ENCODE data around the gene GBP1. TPM values are rescaled to one million over a fixed set of nuclear protein-coding genes. Genes with fewer than 3 reads are reported as not detected.

Gene GBP1
- total and polyA plus RNA-seq, 2 of the 8 experiments (the other 6 are each of a cell fraction or from before 2014, with no cell fraction given) = not detected

DNA sequence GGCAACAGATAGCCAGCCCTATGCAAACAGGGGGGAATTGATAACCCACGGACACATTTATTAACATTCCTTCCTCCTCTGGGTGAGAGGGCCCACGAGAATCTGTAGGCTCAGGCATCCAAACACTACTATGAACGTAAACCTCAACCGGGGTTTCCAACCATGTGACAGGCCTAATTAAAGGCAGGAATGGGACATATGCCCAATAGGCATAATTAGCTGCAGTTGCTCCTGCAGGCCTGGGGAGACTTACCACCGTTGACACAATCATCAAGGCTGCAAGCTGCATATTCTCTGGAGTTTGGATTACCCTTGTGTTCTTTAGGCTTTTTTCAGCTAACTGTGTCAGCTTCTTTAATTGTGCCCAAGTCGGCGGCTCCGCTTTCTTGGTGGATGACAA lies 22.2 kb upstream of the GBP1 start:
- Histone ChIP-seq H2BK20ac (ENCODE audit: low read length) (no peak overlapping the region), H3K56ac (replicated peaks; ENCODE audit: insufficient read length, low read depth, low read length) (no peak overlapping the region), H2BK5ac (ENCODE audit: low read depth, low read length) (no peak overlapping the region), H4K8ac (ENCODE audit: extremely low read depth, insufficient read depth, low read length) (no peak overlapping the region), H3K4ac (replicated peaks; ENCODE audit: insufficient read length, low read depth, low read length) (no peak overlapping the region), H4K91ac (replicated peaks; ENCODE audit: insufficient read length, low read length) (no peak overlapping the region), H2BK15ac (ENCODE audit: low read length) (no peak overlapping the region), H3K4me3 (ENCODE audit: extremely low read depth in 1 of 4, insufficient read depth in 2 of 4, low read depth in 3 of 4, low read length in 4 of 4) (no peak overlapping the region), H3K79me1 (ENCODE audit: low read depth, low read length) (no peaks in the 10 kb centered on the region), H2BK120ac (replicated peaks; ENCODE audit: low read depth, low read length) (no peak overlapping the region), H3K27ac (ENCODE audit: low read depth, low read length) (no peak overlapping the region), H3K36me3 (ENCODE audit: control insufficient read depth in 2 of 4, insufficient read depth in 4 of 4, low read length in 3 of 4) (no peaks in the 10 kb centered on the region), H3K23me2 (ENCODE audit: low read depth, low read length) (no peaks in the 10 kb centered on the region), H4K20me1 (replicated peaks in 1 of 2; ENCODE audit: control insufficient read depth in 1 of 2, insufficient read depth in 2 of 2, low read length in 2 of 2) (no peaks in the 10 kb centered on the region), H3K18ac (ENCODE audit: extremely low read depth, low read length) (no peak overlapping the region), H3K4me1 (replicated peaks in 1 of 4; ENCODE audit: control insufficient read depth in 3 of 4, insufficient read depth in 4 of 4, low read length in 3 of 4) (0 out of 7 replicates have a peak, but pooled peaks cover 0 to 3% (median 0%) of the 10 kb centered on the region in 4 experiments), H2BK12ac (ENCODE audit: low read depth, low read length) (no peak overlapping the region), H3K9ac (replicated peaks in 1 of 4; ENCODE audit: extremely low read depth in 1 of 4, low read depth in 3 of 4, low read length in 3 of 4) (no peak overlapping the region), H2AFZ (ENCODE audit: low read length) (peak overlapping the region; percentile 62; the same call in 1 of the 2 replicates), H3K27me3 (replicated peaks in 1 of 4; ENCODE audit: control insufficient read depth in 3 of 4, extremely low read depth in 1 of 4, insufficient read depth in 3 of 4, low read length in 3 of 4) (no peaks in the 10 kb centered on the region), H3K9me3 (ENCODE audit: insufficient read depth in 2 of 2, low read depth in 1 of 2, low read length in 1 of 2) (no peaks in the 10 kb centered on the region), H2AK5ac (ENCODE audit: low read depth, low read length) (no peak overlapping the region), H4K5ac (ENCODE audit: insufficient read length, low read depth, low read length) (no peak overlapping the region), H3K23ac (ENCODE audit: insufficient read length) (no peak overlapping the region), H3K4me2 (ENCODE audit: insufficient read depth in 1 of 2, low read depth in 2 of 2, low read length in 2 of 2) (no peak overlapping the region), H3K14ac (ENCODE audit: insufficient read length) (no peak overlapping the region), H3K79me2 (ENCODE audit: control insufficient read depth in 1 of 2, insufficient read depth in 2 of 2, low read length in 2 of 2) (no peaks in the 10 kb centered on the region)
- DNase-seq (ENCODE audit: low read depth in 1 of 2, low spot score in 2 of 2) (no peak), FAIRE-seq (no peak)
- TF ChIP-seq CTBP2 (IDR thresholded peaks at IDR 0.05; ENCODE audit: borderline replicate concordance, insufficient read depth, insufficient read length, low read length) (no peak), POU5F1 (IDR thresholded peaks at IDR 0.05; ENCODE audit: low read depth, low read length) (no peak), TCF12 (IDR thresholded peaks at IDR 0.05; ENCODE audit: low read depth, low read length) (no peak), SIRT6 (IDR thresholded peaks at IDR 0.05; ENCODE audit: low read length) (no peak), HDAC6 (IDR thresholded peaks at IDR 0.05; ENCODE audit: low read depth, low read length) (no peak), RAD21 (IDR thresholded peaks at IDR 0.05 in 1 of 2, conservative IDR thresholded peaks at IDR 0.05 in 1 of 2; ENCODE audit: low read depth in 2 of 2, low read length in 2 of 2) (no peak), SRF (IDR thresholded peaks at IDR 0.05; ENCODE audit: low read depth, low read length) (no peak)
- ChIA-PET POLR2A (ENCODE audit: partially characterized antibody) (interaction anchor here (0.6 kb wide), 1 partner anchor 322 kb away, joined by 3 read pairs; no protein-coding TSS in a partner anchor), CTCF (ENCODE audit: partially characterized antibody) (interaction anchor here (0.6 to 1.2 kb wide), 3 partner anchors 35 to 370 kb away, joined by 3 to 4 read pairs (median 3); no protein-coding TSS in a partner anchor)
- 84% methylated on average over 8 of the region's 8 CpGs; no CpG with 5 or more reads in 1 of the 2 experiments for WGBS, 2 experiments (ENCODE audit: extremely low coverage in 1 of 2, insufficient coverage in 1 of 2, insufficient read length in 1 of 2, insufficient replicate concordance in 2 of 2, low coverage in 1 of 2, low lambda C conversion rate in 2 of 2, missing lambda C conversion rate in 1 of 2)
